Endothelial cell of umbilical vein (primary cell): ENCODE measurements around the gene CCSER2. TPM values are rescaled to one million over a fixed set of nuclear protein-coding genes. Genes with fewer than 3 reads are reported as not detected.

ENCODE experiments used
- BruUV-seq: library from RNA; stranded (reverse); fragments of 400-500 nt; replicated peaks from 2 replicates; lab custom pipeline; 2021; lab: Mats Ljungman, UMichigan
- CTCF ChIA-PET: fragments of 300-600, 350-600 bp; sonication (Branson Sonifier 250); formaldehyde crosslinking; loops from one replicate; lab custom pipeline; 2021; ENCODE audit warnings: antibody characterized with exemption, inconsistent platforms; lab: Charles Lee
- POLR2A ChIA-PET: fragments of 300-600, 350-600 bp; sonication (Branson Sonifier 250); formaldehyde crosslinking; loops from one replicate; lab custom pipeline; 2021; ENCODE audit warnings: antibody characterized with exemption, inconsistent platforms; lab: Charles Lee
- DNase-seq: peaks from one replicate; pipeline ENCODE4 v3.0.0-alpha.2; 2011; ENCODE audit warnings: low read depth, low spot score
- FAIRE-seq: peaks from 2 replicates; lab custom pipeline; 2011; peaks lifted over from hg19 to GRCh38; lab: Jason Lieb, UNC
- H2AFZ ChIP-seq: 2 replicates; pipeline ENCODE4 v1.6.0; 2012; ENCODE audit warnings: low read depth, low read length, control low read depth, inconsistent platforms
- H3K27ac ChIP-seq: 2 replicates; pipeline ENCODE4 v1.5.1; 2011; ENCODE audit warnings: low read depth, mild to moderate bottlenecking, control low read depth, low read length, moderate library complexity; ENCODE audit not compliant: insufficient read depth
- H3K27me3 ChIP-seq, 2 experiments: 2 replicates each; pipeline versions ENCODE4 v1.6.0 to v1.6.1; 2011; ENCODE audit warnings: low read length in 2 of 2, mixed read lengths in 1 of 2; ENCODE audit not compliant: control insufficient read depth in 2 of 2, insufficient read depth in 2 of 2
- H3K36me3 ChIP-seq, 2 experiments: 2 replicates in 1 of 2; 3 replicates in 1 of 2; pipeline ENCODE4 v1.5.1; 2011; ENCODE audit warnings: low read length in 2 of 2, mild to moderate bottlenecking in 1 of 2, moderate library complexity in 1 of 2; ENCODE audit not compliant: control insufficient read depth in 2 of 2, insufficient read depth in 2 of 2; ENCODE audit errors: extremely low read depth in 1 of 2
- H3K4me1 ChIP-seq: 3 replicates; pipeline ENCODE4 v1.5.1; 2011; ENCODE audit warnings: mild to moderate bottlenecking, low read length; ENCODE audit not compliant: control insufficient read depth, insufficient read depth; ENCODE audit errors: extremely low read depth
- H3K4me2 ChIP-seq: 2 replicates; pipeline ENCODE4 v1.6.1; 2011; ENCODE audit warnings: low read length, control low read depth, mixed read lengths; ENCODE audit not compliant: insufficient read depth
- H3K4me3 ChIP-seq, 3 experiments: fragments of 200-600 bp in 1 of 3; sonication (generic), shearing (Covaris generic) in 1 of 3; replicated peaks in 1 of 3; 2 replicates each; pipeline ENCODE4 v1.5.1; 2011 to 2016; ENCODE audit warnings: control low read depth in 3 of 3, low read length in 3 of 3, mild to moderate bottlenecking in 2 of 3, inconsistent platforms in 1 of 3, low read depth in 1 of 3, moderate library complexity in 1 of 3; ENCODE audit not compliant: insufficient read depth in 1 of 3
- H3K79me2 ChIP-seq: 2 replicates; pipeline ENCODE4 v1.6.0; 2012; ENCODE audit warnings: low read length, inconsistent platforms; ENCODE audit not compliant: control insufficient read depth, insufficient read depth
- H3K9ac ChIP-seq: replicated peaks from 2 replicates; pipeline ENCODE3; 2011; ENCODE audit warnings: low read length, control low read depth; ENCODE audit not compliant: insufficient read depth; ENCODE audit errors: extremely low read depth
- H3K9me1 ChIP-seq: replicated peaks from 3 replicates; pipeline ENCODE4 v1.6.0; 2011; ENCODE audit warnings: mild to moderate bottlenecking, low read length; ENCODE audit not compliant: control insufficient read depth, insufficient read depth; ENCODE audit errors: extremely low read depth
- H3K9me3 ChIP-seq: replicated peaks from 2 replicates; pipeline ENCODE4 v1.5.1; 2012; ENCODE audit warnings: low read length, inconsistent platforms; ENCODE audit not compliant: control insufficient read depth, insufficient read depth
- H4K20me1 ChIP-seq: replicated peaks from 2 replicates; pipeline ENCODE3; 2011; ENCODE audit warnings: mild to moderate bottlenecking, low read length; ENCODE audit not compliant: control insufficient read depth, insufficient read depth; ENCODE audit errors: extremely low read depth
- EZH2 ChIP-seq: IDR thresholded peaks from 2 replicates; pipeline ENCODE4 v1.6.1; 2012; ENCODE audit warnings: borderline replicate concordance, low read depth, mild to moderate bottlenecking, moderate library complexity, low read length, inconsistent platforms; ENCODE audit not compliant: severe bottlenecking
- FOS ChIP-seq: IDR thresholded peaks from 2 replicates; pipeline ENCODE4 v1.6.1; 2011; ENCODE audit warnings: mild to moderate bottlenecking, low read length, moderate library complexity, borderline replicate concordance; ENCODE audit not compliant: insufficient read depth
- JUN ChIP-seq: IDR thresholded peaks from 2 replicates; pipeline ENCODE4 v1.6.1; 2011; ENCODE audit warnings: borderline replicate concordance, low read depth; ENCODE audit not compliant: insufficient read length, insufficient read depth
- MYC ChIP-seq: IDR thresholded peaks from one replicate; pipeline ENCODE4 v1.6.1; 2011; ENCODE audit warnings: mild to moderate bottlenecking, low read depth, low read length
- POLR2A ChIP-seq: IDR thresholded peaks from 2 replicates; pipeline ENCODE4 v1.6.1; 2012; ENCODE audit warnings: low read depth, mild to moderate bottlenecking, control low read depth, low read length
- POLR2AphosphoS5 ChIP-seq: IDR thresholded peaks from 2 replicates; pipeline ENCODE4 v1.6.1; 2012; ENCODE audit warnings: low read depth, mild to moderate bottlenecking, control low read depth, low read length, moderate library complexity; ENCODE audit not compliant: insufficient read depth
- dilution Hi-C: fragments of 300-500 bp; cut with MboI; formaldehyde crosslinking; loops from one replicate; pipeline ENCODE4 v1.15.0; 2019; ENCODE audit warnings: low sequenced_read_pairs; ENCODE audit not compliant: extremely low pct_ligation_motif_present
- intact Hi-C: fragments of 100-400 bp; cut with micrococcal nuclease; formaldehyde crosslinking; loops from one replicate; pipeline ENCODE4 v1.10.0; 2022
- polyA plus RNA-seq, 4 experiments: library from polyadenylated mRNA; depleted of rRNA in 3 of 4; stranded (reverse) in 3 of 4; unstranded in 1 of 4; fragments of >200 nt; gene quantifications; 2 replicates each; pipeline versions ENCODE4 v1.2.1 to v1.2.3, GENCODE V29; 2011 to 2012; ENCODE audit warnings: missing spikeins in 1 of 4
- total RNA-seq: library from RNA; stranded (reverse); gene quantifications from 2 replicates; pipeline ENCODE4 v1.2.3, GENCODE V29; 2021
- TF ChIP-seq, protein P1 (sequence below), 2 donors: IDR thresholded peaks; 1 replicate in 1 of 2; 2 replicates in 1 of 2; pipeline ENCODE4 v1.5.1; 2011; ENCODE audit warnings: low read length in 2 of 2, mild to moderate bottlenecking in 2 of 2, moderate library complexity in 2 of 2, control low read depth in 1 of 2, inconsistent platforms in 1 of 2, low read depth in 1 of 2; ENCODE audit not compliant: insufficient read depth in 1 of 2; ENCODE audit errors: extremely low read depth in 1 of 2
- TF ChIP-seq, protein P2 (sequence below): IDR thresholded peaks from 2 replicates; pipeline ENCODE4 v1.6.1; 2011; ENCODE audit not compliant: insufficient read depth, insufficient read length

CCSER2 gene
- total and polyA plus RNA-seq, 2 donors (not counting 3 experiments of a cell fraction or from before 2014, with no cell fraction given) = 14.5 to 49.3 TPM

DNA sequence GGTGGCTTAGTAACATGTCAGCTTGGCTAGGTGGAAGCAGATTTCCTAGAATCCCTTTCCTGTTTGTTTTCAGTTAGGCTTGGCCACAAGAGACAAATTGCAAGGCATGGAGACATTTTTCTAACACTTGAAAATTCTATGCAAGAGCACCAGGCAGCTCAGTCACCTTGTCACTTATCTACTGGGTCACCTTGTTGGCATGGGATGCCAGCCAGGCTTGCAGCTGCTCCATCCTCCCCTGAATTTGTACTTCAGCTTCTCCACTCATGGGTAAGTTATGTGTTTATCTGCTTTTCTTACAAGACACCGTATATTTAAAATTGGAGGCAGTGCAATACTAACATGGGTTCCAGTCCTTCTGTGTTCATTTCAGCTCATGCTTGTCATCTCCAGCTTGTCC, 40.2 kb upstream of the CCSER2 start:
- H3K79me2 ChIP-seq = no peaks in the 10 kb centered on the region
- H3K4me3 ChIP-seq = no peak overlapping the region
- H3K4me1 ChIP-seq = no peaks in the 10 kb centered on the region
- ChIA-PET CTCF (interaction anchor here (0.6 to 0.7 kb wide), 2 partner anchors 21 to 64 kb away, joined by 3 to 4 read pairs; no protein-coding TSS in a partner anchor), POLR2A (no interaction called here)
- H2AFZ ChIP-seq = no peak overlapping the region
- BruUV-seq = no TSS peak
- FAIRE-seq (no peak), DNase-seq (no peak)
- H3K27me3 ChIP-seq = peaks cover 8 to 19% of the 10 kb centered on the region in 2 experiments
- TF ChIP-seq, protein P1, sequence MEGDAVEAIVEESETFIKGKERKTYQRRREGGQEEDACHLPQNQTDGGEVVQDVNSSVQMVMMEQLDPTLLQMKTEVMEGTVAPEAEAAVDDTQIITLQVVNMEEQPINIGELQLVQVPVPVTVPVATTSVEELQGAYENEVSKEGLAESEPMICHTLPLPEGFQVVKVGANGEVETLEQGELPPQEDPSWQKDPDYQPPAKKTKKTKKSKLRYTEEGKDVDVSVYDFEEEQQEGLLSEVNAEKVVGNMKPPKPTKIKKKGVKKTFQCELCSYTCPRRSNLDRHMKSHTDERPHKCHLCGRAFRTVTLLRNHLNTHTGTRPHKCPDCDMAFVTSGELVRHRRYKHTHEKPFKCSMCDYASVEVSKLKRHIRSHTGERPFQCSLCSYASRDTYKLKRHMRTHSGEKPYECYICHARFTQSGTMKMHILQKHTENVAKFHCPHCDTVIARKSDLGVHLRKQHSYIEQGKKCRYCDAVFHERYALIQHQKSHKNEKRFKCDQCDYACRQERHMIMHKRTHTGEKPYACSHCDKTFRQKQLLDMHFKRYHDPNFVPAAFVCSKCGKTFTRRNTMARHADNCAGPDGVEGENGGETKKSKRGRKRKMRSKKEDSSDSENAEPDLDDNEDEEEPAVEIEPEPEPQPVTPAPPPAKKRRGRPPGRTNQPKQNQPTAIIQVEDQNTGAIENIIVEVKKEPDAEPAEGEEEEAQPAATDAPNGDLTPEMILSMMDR (IDR thresholded peaks at IDR 0.05; ENCODE audit: extremely low read depth in 1 of 2, insufficient read depth in 1 of 2, low read depth in 1 of 2, low read length in 2 of 2) = no peak
- TF ChIP-seq POLR2A = no peak
- no peak for TF ChIP-seq FOS
- TF ChIP-seq POLR2AphosphoS5 = no peak
- no peak for TF ChIP-seq MYC
- no peak for TF ChIP-seq JUN
- no peak for TF ChIP-seq EZH2
- TF ChIP-seq, protein P2, sequence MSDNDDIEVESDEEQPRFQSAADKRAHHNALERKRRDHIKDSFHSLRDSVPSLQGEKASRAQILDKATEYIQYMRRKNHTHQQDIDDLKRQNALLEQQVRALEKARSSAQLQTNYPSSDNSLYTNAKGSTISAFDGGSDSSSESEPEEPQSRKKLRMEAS = no peak
- H3K9me3 ChIP-seq = no peaks in the 10 kb centered on the region
- dilution Hi-C loops = no loop called here
- no peak overlapping the region for H3K4me2 ChIP-seq
- no peaks in the 10 kb centered on the region for H4K20me1 ChIP-seq
- H3K9ac ChIP-seq = no peak overlapping the region
- no peaks in the 10 kb centered on the region for H3K36me3 ChIP-seq
- H3K9me1 ChIP-seq = no peaks in the 10 kb centered on the region
- no peak overlapping the region for H3K27ac ChIP-seq
- intact Hi-C loops = no loop called here
